Right cardiac atrium (tissue), 5 donors: ENCODE measurements around the gene STK31. TPM values are rescaled to one million over a fixed set of nuclear protein-coding genes. Genes with fewer than 3 reads are reported as not detected.
A peak's percentile ranks its signal among the peaks of the same experiment; 100 is the strongest.
"Not testable (repeated sequence)": the region's sequence is repeated elsewhere in the genome, so short reads cannot be mapped to it uniquely, and the experiment has no call there.

Experiments
- ATAC-seq, 2 donors: fragments of 200-7000 bp; cut with Tn5 transposase; one replicate each; pipeline versions ENCODE4 v1.8.0 to v1.9.1; 2020; ENCODE audit warnings: moderate library complexity in 2 of 2, mild to moderate bottlenecking in 1 of 2
- DNase-seq, 3 donors: peaks; one replicate each; pipeline ENCODE4 v3.0.0-alpha.2; 2020
- H3K27ac ChIP-seq: one replicate; pipeline ENCODE4 v1.5.1; 2013; ENCODE audit warnings: mild to moderate bottlenecking, low read length, control low read depth, moderate library complexity
- H3K27me3 ChIP-seq: one replicate; pipeline ENCODE4 v1.6.1; 2013; ENCODE audit not compliant: control insufficient read depth, insufficient read depth
- H3K4me1 ChIP-seq: one replicate; pipeline ENCODE4 v1.6.1; 2013; ENCODE audit warnings: low read length; ENCODE audit not compliant: control insufficient read depth, insufficient read depth
- H3K4me3 ChIP-seq: one replicate; pipeline ENCODE4 v1.5.1; 2013; ENCODE audit warnings: low read length, control low read depth
- H3K9me3 ChIP-seq: one replicate; pipeline ENCODE4 v1.6.1; 2013; ENCODE audit warnings: low read length; ENCODE audit not compliant: control insufficient read depth
- WGBS: extraction: QIAGEN DNeasy Blood & Tissue Kit; methylation state at CpG from one replicate; pipeline ENCODE4 v1.1.7; 2013; 5-methylcytosine and 5-hydroxymethylcytosine counted together
- intact Hi-C, 4 donors: fragments of 100-400 bp; cut with DNase I; formaldehyde crosslinking; loops; one replicate each; pipeline versions ENCODE4 v1.11.0 to v1.14.0; 2022 to 2023
- long read RNA-seq, 4 donors: library from polyadenylated mRNA; unstranded; transcript quantifications; one replicate each; pipeline ENCODE4 v2.0.0, GENCODE V29; 2020 to 2021
- polyA plus RNA-seq: library from polyadenylated mRNA; stranded (reverse); fragments of 200-250 nt; gene quantifications from one replicate; pipeline ENCODE4 v1.2.3, GENCODE V29; 2013
- total RNA-seq, 4 donors: library from RNA; stranded (reverse); fragmentation: NEBNext Ultra II Directional; extraction: Animal tissue kit (Norgen Biotek cat#: 25700); gene quantifications; one replicate each; pipeline ENCODE4 v1.2.1, GENCODE V29; 2021
- donor health status: healthy with polysubstance abuse.
- donor health status: DM: no; HTN: yes; CAD: no.
- donor health status: DM: no; HTN: no; CAD: no.
- donor health status: DM: no; HTN: yes; CAD: no; lungs with severe emphysema.
- donor health status: DM: yes; HTN: yes; CAD: no.

STK31 gene
- under 1 TPM in 3 of 4 donors, not detected in 1; 0.24 to 0.47 (median 0.28) TPM for total RNA-seq
- 0.09 TPM for polyA plus RNA-seq
- long read RNA-seq, donor 1, result 0 reads
- long read RNA-seq, donor 2, result 0 reads
- long read RNA-seq, donor 3, result 0 reads
- long read RNA-seq, donor 4, result 0 reads

DNA sequence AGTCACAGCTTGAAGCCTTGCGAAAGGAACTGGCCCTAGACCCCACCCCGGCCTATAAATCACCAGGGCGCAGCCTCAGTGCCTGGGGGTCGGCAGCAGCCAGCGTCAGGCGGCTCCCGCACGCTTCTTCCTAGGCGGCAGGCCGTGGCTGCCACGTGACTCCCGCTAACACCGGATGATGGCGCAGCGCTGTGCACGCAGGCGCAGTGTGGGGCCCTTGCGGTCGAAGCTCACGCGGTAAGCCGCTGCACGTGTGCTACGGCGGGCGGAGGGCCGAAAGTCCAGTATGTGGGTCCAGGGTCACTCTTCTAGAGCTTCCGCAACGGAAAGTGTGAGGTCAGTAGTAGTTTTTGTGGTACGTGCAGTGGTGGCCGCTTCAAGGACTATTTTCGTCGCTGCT lies at the start of gene STK31:
Gene STK31 (plus strand): TSS at position 220 of the 400 bp plus-strand sequence. CDS start 67 bp downstream, at position 287.
- H3K9me3 ChIP-seq, result no peaks in the 10 kb centered on the region
- peak in 1 of 3 donors; percentile 43 for DNase-seq
- WGBS, result 90% methylated on average over 33 of the region's 33 CpGs
- H3K27ac ChIP-seq, result no peak within 1 kb of the TSS
- intact Hi-C loops, result loop anchor here (5.0 to 10.0 kb wide), 4 partner anchors 55 to 435 kb away; no protein-coding TSS in a partner anchor
- no peak for ATAC-seq
- no peaks in the 10 kb centered on the region for H3K27me3 ChIP-seq
- H3K4me1 ChIP-seq, result no peaks in the 10 kb centered on the region
- no peak within 1 kb of the TSS for H3K4me3 ChIP-seq

DNA sequence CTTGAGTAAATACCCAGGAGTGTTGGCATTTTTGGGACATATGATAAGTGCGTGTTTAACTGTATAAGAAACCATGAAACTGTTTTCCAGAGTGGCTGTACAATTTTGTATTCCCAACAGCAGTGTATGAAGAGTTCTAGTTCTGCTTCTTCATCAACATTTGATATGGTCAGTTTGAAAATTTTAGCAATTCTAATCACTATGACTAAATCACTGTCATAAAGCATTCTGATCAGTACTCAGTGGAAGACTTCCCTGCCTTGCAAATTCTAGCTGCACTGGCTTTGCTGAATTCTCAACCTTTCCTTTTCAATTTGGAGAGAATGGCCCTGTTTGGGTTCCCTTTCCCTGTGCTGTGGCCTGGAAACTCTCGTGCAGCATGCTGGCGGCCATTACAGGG lies 48.6 kb upstream of the STK31 start:
- no peaks in the 10 kb centered on the region for H3K9me3 ChIP-seq
- ATAC-seq (no peak), DNase-seq (no peak)
- H3K27ac ChIP-seq, result no peak overlapping the region
- intact Hi-C loops, result no loop called here
- 81% methylated on average over 3 of the region's 3 CpGs for WGBS
- peaks cover 1% of the 10 kb centered on the region for H3K4me1 ChIP-seq
- H3K27me3 ChIP-seq, result no peaks in the 10 kb centered on the region
- H3K4me3 ChIP-seq, result no peak overlapping the region

GRCh38 chr7:23662124-23662983 lies 47.7 kb upstream of the STK31 start:
- WGBS, result 67% methylated on average over 8 of the region's 8 CpGs
- intact Hi-C loops, result no loop called here
- peaks cover 1% of the 10 kb centered on the region for H3K4me1 ChIP-seq
- no peaks in the 10 kb centered on the region for H3K27me3 ChIP-seq
- H3K27ac ChIP-seq, result no peak overlapping the region
- DNase-seq (no peak), ATAC-seq (no peak)
- no peak overlapping the region for H3K4me3 ChIP-seq
- no peaks in the 10 kb centered on the region for H3K9me3 ChIP-seq

DNA sequence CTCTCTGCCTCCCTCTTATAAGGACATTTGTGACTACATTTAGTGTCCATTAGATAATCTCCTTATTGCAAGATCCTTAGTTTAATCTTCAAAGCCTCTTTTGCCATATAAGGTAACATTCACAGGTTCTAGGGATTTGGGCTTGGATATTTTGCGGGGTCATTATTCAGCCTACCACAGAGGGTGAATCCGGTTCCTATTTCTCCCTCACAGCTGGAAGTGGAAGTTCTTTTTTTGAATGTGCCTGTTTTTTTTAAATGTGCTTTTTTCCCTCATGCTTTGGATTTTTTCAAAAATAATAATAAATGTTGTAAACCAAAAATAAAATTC lies 47.1 kb upstream of the STK31 start:
- no peaks in the 10 kb centered on the region for H3K27me3 ChIP-seq
- WGBS, result 82% methylated on average over 2 of the region's 2 CpGs
- ATAC-seq (no peak), DNase-seq (no peak)
- H3K9me3 ChIP-seq, result no peaks in the 10 kb centered on the region
- intact Hi-C loops, result no loop called here
- H3K27ac ChIP-seq, result no peak overlapping the region
- H3K4me3 ChIP-seq, result no peak overlapping the region
- peaks cover 1% of the 10 kb centered on the region for H3K4me1 ChIP-seq

- DNase-seq, result no peak
- Histone ChIP-seq H3K9me3 (no peaks in the 10 kb centered on the region), H3K27me3 (no peaks in the 10 kb centered on the region), H3K27ac (no peak overlapping the region), H3K4me1 (peaks cover 1% of the 10 kb centered on the region), H3K4me3 (no peak overlapping the region)
- no peak for ATAC-seq
- intact Hi-C loops, result no loop called here
These were observed 45.9 kb upstream of the STK31 start for GRCh38 chr7:23664122-23664521.

DNA sequence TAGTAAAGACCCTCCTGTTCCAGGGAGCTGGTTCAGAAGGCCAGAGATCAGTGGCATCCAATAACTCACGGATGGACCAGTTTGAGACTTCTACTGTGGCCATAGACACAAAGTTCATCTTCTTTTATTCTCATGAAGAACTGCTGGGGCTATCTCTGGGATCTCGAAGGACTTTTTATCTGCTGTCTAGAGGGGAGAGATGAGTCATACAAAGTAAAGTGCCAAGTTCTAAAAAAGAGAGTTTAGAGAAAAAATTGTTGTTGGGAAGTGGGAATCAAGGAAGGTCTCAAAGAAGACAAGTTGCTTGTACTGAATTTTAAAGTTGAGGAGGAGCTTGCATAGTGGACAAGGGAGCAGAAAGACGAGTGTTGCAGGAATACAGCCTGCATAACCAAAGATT lies 38.0 kb upstream of the STK31 start:
- DNase-seq (no peak), ATAC-seq (no peak)
- no peak overlapping the region for H3K4me3 ChIP-seq
- 58% methylated on average over 3 of the region's 3 CpGs for WGBS
- H3K27ac ChIP-seq, result no peak overlapping the region
- no peaks in the 10 kb centered on the region for H3K4me1 ChIP-seq
- H3K27me3 ChIP-seq, result no peaks in the 10 kb centered on the region
- no peaks in the 10 kb centered on the region for H3K9me3 ChIP-seq
- intact Hi-C loops, result no loop called here

- Histone ChIP-seq H3K27ac (peak within 1 kb of the TSS; percentile 85), H3K27me3 (no peaks in the 10 kb centered on the region), H3K4me1 (peaks cover 3% of the 10 kb centered on the region), H3K9me3 (no peaks in the 10 kb centered on the region), H3K4me3 (peak within 1 kb of the TSS; percentile 95)
- DNase-seq (peak; percentile 92 to 96 (median 96)), ATAC-seq (peak; percentile 100)
- WGBS, result under 1% methylated on average over 53 of the region's 53 CpGs
- intact Hi-C loops, result loop anchor here in 2 of 4 donors (5.0 to 10.0 kb wide), 2 partner anchors 83 to 85 kb away; partner anchors contain the start of gene CCDC126 (in 2 of the 2)
These were observed 30.1 kb upstream of the STK31 start, which contains the start of gene FAM221A for GRCh38 chr7:23679898-23680413. Gene FAM221A, plus strand, starts transcription at chr7:23680199. Its CDS starts 20 bp downstream, at chr7:23680219.

DNA sequence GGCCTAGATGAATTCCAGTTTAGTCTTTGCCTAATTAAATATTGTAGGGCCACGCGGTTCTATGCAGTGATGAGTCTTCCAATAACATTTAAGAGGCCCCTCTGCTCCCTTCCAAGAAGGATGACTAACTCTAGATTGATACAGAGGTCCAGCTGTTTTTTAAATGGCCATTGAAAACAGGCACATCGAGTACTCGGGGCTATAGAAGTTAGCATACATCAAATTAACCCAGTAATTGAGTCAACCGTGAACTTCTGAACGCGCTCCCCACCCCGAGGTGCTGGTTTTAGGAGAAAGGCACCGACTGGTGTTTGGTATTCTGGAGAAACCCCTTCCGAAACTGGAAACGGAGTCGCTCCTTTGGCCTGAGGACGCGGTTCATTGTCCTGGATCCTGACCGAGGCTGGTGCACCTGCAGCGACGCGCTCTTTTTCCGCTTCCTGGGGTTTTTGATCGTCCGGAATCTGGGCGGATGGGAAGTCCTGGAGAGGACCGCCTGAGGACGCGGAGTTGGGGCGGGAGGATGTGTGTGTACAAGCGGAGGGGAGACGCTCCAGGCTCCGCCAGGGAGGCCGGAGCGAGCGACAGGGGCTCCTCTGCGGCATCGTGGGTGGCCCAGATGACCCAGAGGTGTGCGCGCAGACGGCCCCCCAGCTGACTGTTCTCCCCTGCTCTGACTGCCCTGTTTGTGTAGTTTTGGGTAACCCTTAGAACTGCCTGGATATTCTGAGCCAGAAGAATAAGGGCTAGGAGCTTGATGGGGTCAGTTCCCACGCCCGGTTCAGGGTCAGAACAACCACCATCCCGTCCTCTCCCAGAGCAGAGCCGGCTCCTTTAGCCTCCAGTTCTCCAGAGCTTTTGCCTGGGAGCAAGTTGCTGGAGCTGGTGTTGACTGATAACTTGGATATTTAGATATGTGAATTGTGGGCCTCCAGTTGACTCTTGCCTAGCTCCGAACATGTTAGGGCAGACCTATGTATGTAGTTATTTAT lies 29.3 kb upstream of the STK31 start:
- Histone ChIP-seq H3K4me3 (peak overlapping the region; percentile 95), H3K27me3 (no peaks in the 10 kb centered on the region), H3K9me3 (no peaks in the 10 kb centered on the region), H3K4me1 (peaks cover 3% of the 10 kb centered on the region), H3K27ac (peak overlapping the region; percentile 85)
- DNase-seq (peak; percentile 58 to 83 (median 74)), ATAC-seq (peak; percentile 79 to 84)
- intact Hi-C loops, result loop anchor here in 1 of 4 donors (10.0 kb wide), 1 partner anchor 86 kb away; the partner anchor contains the start of gene CCDC126
- WGBS, result 6% methylated on average over 42 of the region's 42 CpGs

DNA sequence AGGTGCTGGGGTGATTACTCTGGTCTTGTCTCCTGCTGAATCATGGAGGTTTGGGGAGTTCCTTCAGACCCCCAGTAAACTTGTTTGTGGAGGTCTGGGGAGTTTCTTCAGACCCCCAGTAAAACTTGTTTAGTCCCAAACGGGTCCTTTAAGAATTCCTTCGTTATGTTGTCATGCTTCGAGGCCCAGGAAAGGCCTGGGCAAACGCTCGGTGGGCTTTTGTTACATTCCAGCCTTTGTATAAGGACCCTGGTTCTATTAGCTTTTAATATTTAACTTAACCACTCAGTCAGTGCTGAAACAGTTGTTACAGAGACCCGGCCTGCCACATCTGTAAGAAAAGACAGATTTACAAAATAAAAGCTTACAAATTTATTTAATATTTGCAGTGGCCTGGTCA lies 26.0 kb upstream of the STK31 start:
- ATAC-seq, H3K4me1 ChIP-seq, DNase-seq, H3K9me3 ChIP-seq, H3K27ac ChIP-seq, H3K4me3 ChIP-seq, H3K27me3 ChIP-seq: not testable (repeated sequence)
- intact Hi-C loops, result loop anchor here in 1 of 4 donors (10.0 kb wide), 1 partner anchor 89 kb away; the partner anchor contains the start of gene CCDC126
- WGBS, result 67% methylated on average over 6 of the region's 6 CpGs

- H3K27ac ChIP-seq, result no peak overlapping the region
These were observed 24.3 kb upstream of the STK31 start for GRCh38 chr7:23685731-23686130.

More at GRCh38 chr7:23685731-23686130, 24.3 kb upstream of the STK31 start:
- Histone ChIP-seq H3K4me3 (no peak overlapping the region), H3K9me3 (no peaks in the 10 kb centered on the region), H3K27me3 (no peaks in the 10 kb centered on the region), H3K4me1 (peaks cover 6% of the 10 kb centered on the region)
- DNase-seq (no peak), ATAC-seq (peak; percentile 69 to 83)
- WGBS, result 36% methylated on average over 3 of the region's 3 CpGs
- intact Hi-C loops, result loop anchor here in 1 of 4 donors (10.0 kb wide), 1 partner anchor 91 kb away; the partner anchor contains the start of gene CCDC126
